AG09319 (cell line): Measurements from ENCODE around the gene PPP2R2D.
"Not testable (repeated sequence)": the region's sequence is repeated elsewhere in the genome, so short reads cannot be mapped to it uniquely, and the experiment has no call there.

Experiments used
- DNase-seq: peaks from one replicate; pipeline ENCODE4 v3.0.0-alpha.2; 2010; ENCODE audit warnings: low read depth; ENCODE audit errors: extremely low read depth
- TF ChIP-seq, protein P1 (sequence below): IDR thresholded peaks from 2 replicates; pipeline ENCODE4 v1.5.1; 2011; ENCODE audit warnings: low read depth, mild to moderate bottlenecking, inconsistent platforms, low read length, moderate library complexity

The PPP2R2D gene

DNA sequence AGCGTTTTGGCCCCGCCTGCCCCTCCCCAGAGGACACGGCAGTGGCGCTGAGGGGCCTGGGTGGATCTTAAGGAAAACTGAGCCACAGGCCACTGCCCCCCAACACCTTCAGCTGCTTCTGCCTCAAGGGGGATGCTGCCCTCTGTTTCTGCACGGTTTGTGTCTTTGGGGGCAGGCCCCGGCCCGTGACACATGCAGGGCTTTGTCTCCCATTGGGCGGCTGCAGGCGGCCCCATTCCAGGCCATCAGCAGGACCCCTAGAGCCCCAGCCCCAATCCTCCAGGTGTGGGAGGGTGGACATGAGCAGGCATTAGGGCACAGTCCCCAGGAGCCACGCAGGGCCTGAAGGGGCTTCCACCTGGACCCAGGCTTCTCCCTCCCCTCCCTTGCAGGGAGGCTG, 25.3 kb upstream of the PPP2R2D start:
- no peak for DNase-seq

DNA sequence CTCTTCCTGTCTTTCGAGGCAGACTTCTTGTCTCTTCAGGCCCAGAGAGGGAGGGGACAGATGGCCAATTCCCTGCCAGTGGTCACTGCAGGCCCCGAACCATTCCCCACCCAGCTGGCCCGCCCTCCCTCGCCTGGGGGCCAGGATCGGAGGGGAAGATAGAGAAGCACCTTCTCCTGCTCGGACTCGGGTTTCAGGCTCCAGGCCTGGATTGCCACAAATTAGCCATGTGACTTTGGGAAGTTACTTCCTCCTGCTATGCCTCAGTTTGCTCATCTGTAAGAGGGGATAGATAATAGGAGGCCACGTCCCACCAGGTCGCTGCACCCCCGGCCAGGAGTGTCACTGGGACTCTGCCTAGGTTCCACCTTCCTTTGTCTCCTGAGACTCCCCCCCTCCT, 24.8 kb upstream of the PPP2R2D start:
- TF ChIP-seq, protein P1, sequence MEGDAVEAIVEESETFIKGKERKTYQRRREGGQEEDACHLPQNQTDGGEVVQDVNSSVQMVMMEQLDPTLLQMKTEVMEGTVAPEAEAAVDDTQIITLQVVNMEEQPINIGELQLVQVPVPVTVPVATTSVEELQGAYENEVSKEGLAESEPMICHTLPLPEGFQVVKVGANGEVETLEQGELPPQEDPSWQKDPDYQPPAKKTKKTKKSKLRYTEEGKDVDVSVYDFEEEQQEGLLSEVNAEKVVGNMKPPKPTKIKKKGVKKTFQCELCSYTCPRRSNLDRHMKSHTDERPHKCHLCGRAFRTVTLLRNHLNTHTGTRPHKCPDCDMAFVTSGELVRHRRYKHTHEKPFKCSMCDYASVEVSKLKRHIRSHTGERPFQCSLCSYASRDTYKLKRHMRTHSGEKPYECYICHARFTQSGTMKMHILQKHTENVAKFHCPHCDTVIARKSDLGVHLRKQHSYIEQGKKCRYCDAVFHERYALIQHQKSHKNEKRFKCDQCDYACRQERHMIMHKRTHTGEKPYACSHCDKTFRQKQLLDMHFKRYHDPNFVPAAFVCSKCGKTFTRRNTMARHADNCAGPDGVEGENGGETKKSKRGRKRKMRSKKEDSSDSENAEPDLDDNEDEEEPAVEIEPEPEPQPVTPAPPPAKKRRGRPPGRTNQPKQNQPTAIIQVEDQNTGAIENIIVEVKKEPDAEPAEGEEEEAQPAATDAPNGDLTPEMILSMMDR, result no peak
- DNase-seq, result no peak

More for the DNA sequence above, 25.3 kb upstream of the PPP2R2D start:
- TF ChIP-seq, protein P1, result no peak

DNA sequence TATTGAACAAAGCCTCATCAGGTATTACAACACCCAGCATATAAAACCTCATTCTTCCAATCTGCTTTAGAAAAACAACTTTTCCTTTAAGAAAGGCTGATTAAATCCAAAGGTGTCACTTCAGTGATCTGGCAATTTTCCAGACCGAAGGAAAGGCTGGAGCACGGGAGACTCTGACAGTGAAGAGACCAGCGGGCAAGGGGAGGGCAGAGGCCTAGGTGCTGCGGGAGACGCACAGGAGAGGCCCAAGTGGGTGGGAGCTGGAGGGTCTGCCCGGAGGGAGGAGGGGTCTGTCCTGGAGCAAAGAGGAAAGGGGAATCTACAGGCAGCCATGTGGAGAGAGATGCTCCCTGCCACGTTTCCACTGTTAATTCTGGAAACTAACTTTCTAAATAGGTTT, 24.3 kb upstream of the PPP2R2D start:
- TF ChIP-seq, protein P1, result no peak
- no peak for DNase-seq

DNA sequence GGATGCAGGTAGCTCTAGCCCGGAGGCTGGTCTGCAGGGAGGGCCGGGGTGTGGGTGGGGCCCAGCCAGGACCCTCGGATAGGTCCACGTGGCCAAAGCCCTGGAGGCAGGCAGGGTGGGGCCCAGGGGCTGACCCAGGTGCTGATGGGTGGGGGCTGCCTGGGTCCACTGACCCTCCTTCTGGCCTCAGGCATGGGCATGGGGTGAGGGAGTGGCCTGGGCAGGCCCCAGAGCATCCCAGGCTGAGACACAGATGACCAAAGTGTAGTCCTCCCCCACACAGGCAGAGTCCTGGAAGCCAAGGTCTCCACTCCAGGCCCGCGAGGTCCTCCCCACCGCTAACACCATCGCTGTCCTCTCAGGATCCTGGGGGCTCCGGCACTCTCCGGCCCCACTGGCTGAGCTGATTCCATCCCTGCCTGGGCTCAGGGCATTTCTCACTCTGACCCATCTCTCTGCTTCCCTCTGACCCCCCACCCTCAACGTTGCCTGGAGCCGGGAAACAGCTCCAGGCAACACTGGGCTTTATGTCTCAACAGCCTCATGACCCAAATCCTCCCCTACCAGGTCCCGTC, 20.7 kb upstream of the PPP2R2D start:
- TF ChIP-seq, protein P1, result no peak
- no peak for DNase-seq

DNA sequence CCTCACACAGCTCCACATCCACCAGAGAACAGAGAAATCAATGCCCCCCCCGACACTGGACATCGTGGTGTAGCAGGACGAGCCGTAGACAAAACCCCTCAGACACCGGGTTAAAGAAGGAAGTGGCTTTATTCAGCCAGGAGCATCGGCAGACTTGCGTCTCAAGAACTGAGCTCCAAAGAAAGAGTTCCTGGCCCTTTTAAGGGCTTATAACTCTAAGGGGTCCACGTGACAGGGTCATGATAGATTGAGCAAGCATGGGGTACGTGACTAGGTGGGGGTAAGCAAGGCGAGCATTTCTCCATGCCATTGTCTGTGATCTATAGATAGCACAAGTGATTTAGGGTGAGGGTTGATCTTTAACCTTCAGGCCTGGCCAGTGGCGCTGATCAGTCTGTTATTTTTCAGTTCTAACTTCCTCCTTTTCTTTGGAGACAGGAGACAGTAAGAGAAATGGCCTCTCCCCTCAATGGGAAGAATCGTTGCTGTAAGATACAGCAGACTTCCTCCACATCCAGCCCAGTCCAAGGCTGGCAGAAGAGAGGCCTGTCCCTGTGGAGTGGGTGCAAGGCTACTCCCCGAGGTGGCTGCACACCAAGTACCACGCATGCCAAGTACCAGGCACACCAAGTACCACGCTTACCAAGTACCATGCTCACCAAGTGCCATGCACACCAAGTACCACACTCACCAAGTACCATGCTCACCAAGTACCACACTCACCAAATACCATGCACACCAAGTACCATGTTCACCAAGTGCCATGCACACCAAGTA, 19.5 kb upstream of the PPP2R2D start:
- TF ChIP-seq, protein P1, result no peak
- no peak for DNase-seq

DNA sequence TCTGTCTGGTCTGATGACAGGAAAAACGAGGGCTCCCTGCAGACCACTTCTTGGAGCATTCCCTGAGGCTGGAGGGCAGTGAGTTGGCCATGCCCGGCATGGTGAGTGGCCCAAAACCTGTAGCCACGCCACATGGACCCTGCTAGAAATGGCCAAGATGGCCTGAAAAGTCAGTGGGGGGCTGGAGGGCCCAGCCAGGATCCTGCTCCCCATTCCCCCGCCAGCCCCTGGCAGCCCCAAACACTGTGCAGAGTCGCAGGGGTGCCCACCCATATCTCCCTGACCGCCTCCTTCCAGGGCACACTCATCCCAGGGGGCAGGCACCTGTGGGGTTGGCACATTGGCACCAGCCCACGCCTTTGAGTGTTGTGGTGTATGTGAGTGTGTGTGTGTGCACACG, 18.7 kb upstream of the PPP2R2D start:
- DNase-seq, result no peak
- TF ChIP-seq, protein P1, result no peak

DNA sequence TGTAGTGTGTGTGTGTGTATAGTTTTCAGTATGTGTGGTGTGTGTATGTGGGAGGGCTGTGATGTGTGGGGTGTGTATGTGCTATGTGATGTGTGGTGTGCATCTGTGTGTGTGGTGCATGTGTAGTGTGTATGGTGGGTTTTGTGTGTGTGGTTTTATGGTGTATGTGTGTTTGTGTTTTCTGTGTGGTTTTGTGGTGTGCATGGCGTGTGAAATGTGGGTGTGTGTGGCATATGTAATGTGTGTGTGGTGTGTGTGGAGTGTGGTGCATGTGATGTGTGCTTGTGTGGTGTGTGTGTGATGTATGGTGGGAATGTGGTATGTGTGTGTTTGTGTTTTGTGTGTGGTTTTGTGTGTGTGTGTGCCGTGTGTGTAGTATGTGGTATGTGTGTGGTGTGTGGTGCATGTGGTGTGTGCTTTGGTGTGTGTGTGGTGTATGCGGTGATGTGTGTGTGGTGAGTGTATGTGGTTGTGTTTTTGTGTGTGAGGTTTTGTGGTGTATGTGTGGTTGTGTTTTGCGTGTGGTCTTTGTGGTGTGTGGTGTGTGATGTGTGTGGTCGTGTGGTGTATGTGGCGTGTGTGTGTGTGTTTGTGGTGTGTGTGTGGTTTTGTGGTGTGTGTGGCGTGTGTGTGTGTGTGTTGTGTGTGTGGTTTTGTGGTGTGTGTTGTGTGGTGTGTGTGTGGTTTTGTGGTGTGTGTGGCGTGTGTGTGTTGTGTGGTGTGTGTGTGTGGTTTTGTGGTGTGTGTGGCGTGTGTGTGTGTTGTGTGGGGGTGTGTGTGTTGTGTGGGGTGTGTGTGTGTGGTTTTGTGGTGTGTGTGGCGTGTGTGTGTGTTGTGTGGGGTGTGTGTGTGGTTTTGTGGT, 18.0 kb upstream of the PPP2R2D start:
- DNase-seq, result no peak
- TF ChIP-seq, protein P1, result no peak

DNA sequence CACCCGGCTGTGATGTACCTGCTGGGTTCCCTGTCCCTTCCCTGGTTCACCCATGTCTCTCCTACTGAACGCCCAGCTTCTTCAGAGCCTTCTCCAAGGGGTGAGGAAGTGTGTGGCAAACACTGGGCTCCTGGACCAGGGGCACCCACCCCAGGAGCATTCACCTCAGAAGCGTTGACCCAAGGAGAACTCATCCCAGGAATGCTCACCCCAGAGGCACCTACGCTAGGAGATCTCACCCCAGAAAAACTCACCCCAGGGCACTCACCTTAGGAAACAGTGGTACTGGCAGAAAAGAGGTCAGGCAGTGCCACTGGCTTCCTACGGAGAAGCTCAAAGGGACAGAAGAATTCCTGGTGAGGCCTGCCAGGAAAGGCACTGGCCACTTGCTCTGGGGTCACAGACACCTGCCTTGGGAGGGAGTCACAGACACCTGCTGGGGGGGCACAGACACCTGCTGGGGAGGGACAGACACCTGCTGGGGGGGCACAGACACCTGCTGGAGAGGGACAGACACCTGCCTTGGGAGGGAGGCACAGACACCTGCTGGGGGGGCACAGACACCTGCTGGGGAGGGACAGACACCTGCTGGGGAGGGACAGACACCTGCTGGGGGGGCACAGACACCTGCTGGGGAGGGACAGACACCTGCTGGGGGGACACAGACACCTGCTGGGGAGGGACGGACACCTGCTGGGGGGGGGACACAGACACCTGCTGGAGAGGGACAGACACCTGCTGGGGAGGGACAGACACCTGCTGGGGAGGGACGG, 17.0 kb upstream of the PPP2R2D start:
- DNase-seq, result not testable (repeated sequence)
